HG03097 (cell line): ENCODE data around the gene TMEM18.

Source experiments
- ATAC-seq: cut with Tn5 transposase; IDR thresholded peaks from one replicate; pipeline ENCODE4 v1.9.1; 2021; ENCODE audit not compliant: unreplicated experiment, low FRiP score

Gene TMEM18

GRCh38 chr2:636641-637405 is 40.4 kb downstream of the TMEM18 start:
- ATAC-seq, result no peak

- no peak for ATAC-seq
These were observed 41.3 kb downstream of the TMEM18 start for GRCh38 chr2:635687-636621.

- no peak for ATAC-seq
These were observed 42.4 kb downstream of the TMEM18 start for GRCh38 chr2:634636-635388.

GRCh38 chr2:634041-634440 is 43.2 kb downstream of the TMEM18 start:
- no peak for ATAC-seq

- ATAC-seq, result no peak
These were observed 43.8 kb downstream of the TMEM18 start for GRCh38 chr2:633371-633770.

GRCh38 chr2:632471-632870 is 44.7 kb downstream of the TMEM18 start:
- no peak for ATAC-seq

GRCh38 chr2:631741-632140 is 45.5 kb downstream of the TMEM18 start:
- no peak for ATAC-seq

- ATAC-seq, result no peak
These were observed 46.5 kb downstream of the TMEM18 start for GRCh38 chr2:630451-631320.

- ATAC-seq, result no peak
These were observed 47.2 kb downstream of the TMEM18 start for GRCh38 chr2:629961-630360.

- no peak for ATAC-seq
These were observed 48.6 kb downstream of the TMEM18 start for GRCh38 chr2:628651-629050.

GRCh38 chr2:627926-628560 is 49.2 kb downstream of the TMEM18 start:
- ATAC-seq, result no peak

- no peak for ATAC-seq
These were observed 49.9 kb downstream of the TMEM18 start for GRCh38 chr2:627340-627709.

GRCh38 chr2:626491-627339 is 50.5 kb downstream of the TMEM18 start:
- no peak for ATAC-seq

GRCh38 chr2:625415-626333 is 51.5 kb downstream of the TMEM18 start:
- ATAC-seq, result no peak

- no peak for ATAC-seq
These were observed 52.5 kb downstream of the TMEM18 start for GRCh38 chr2:624551-625347.

- no peak for ATAC-seq
These were observed 53.1 kb downstream of the TMEM18 start for GRCh38 chr2:624096-624495.
